GM12865 (cell line): Measurements from ENCODE around the gene PUSL1.

Source experiments
- DNase-seq: peaks from one replicate; pipeline ENCODE4 v3.0.0; 2010; ENCODE audit warnings: low read depth
- H3K4me3 ChIP-seq: 2 replicates; pipeline ENCODE4 v1.5.1; 2011; ENCODE audit warnings: mild to moderate bottlenecking, low read depth, low read length, control low read depth
- TF ChIP-seq, protein P1 (sequence below): IDR thresholded peaks from 2 replicates; pipeline ENCODE4 v1.5.1; 2011; ENCODE audit warnings: low read length, control low read depth, low read depth, inconsistent platforms; ENCODE audit not compliant: insufficient read depth; ENCODE audit errors: missing control alignments

PUSL1 gene

GRCh38 chr1:1307923-1308755, at the start of gene PUSL1, which contains the start of gene ACAP3:
PUSL1 (plus strand) TSS chr1:1308597; CDS start chr1:1308644, 47 bp downstream.
ACAP3 (minus strand) TSS chr1:1307930; CDS start chr1:1307815, 115 bp downstream.
- DNase-seq = peak; percentile 97
- TF ChIP-seq, protein P1, sequence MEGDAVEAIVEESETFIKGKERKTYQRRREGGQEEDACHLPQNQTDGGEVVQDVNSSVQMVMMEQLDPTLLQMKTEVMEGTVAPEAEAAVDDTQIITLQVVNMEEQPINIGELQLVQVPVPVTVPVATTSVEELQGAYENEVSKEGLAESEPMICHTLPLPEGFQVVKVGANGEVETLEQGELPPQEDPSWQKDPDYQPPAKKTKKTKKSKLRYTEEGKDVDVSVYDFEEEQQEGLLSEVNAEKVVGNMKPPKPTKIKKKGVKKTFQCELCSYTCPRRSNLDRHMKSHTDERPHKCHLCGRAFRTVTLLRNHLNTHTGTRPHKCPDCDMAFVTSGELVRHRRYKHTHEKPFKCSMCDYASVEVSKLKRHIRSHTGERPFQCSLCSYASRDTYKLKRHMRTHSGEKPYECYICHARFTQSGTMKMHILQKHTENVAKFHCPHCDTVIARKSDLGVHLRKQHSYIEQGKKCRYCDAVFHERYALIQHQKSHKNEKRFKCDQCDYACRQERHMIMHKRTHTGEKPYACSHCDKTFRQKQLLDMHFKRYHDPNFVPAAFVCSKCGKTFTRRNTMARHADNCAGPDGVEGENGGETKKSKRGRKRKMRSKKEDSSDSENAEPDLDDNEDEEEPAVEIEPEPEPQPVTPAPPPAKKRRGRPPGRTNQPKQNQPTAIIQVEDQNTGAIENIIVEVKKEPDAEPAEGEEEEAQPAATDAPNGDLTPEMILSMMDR = no peak
- H3K4me3 ChIP-seq = peak within 1 kb of the TSS; percentile 89

DNA sequence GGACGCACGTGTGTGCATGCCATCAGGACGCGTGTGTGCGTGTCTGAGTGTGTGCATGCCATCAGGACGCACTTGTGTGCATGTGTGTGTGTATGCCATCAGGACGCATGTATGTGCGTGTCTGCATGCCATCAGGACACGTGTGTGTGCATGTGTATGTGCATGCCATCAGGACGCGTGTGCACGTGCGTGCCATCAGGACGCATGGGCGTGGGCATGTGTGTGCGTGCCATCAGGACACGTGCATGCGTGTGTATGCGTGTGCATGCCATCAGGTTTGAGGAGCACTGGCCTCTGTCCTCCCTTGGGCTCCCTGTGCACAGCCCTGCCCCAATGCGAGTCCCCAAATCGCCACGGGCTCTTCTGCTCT, 49.3 kb upstream of the PUSL1 start:
- TF ChIP-seq, protein P1 = no peak
- H3K4me3 ChIP-seq = no peak overlapping the region
- no peak for DNase-seq

DNA sequence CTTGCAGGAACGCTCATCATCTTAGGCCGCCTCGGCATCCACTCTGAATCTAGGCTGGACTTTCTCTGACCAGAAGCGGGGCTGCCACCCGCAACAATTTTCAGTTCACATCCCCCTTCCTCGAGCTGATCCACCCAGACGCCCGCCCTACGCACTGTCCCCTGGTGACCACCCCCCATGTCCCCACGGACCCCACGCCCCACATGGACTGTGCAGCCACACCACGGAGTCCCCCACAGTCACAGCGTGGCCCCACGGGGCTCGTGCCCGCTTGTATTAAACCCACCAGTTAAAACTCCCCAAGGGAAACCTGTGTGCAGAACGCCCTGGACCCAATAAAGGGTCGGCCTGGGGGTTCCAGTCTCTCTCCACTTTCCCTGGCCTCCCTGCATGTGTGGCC, 48.9 kb upstream of the PUSL1 start:
- no peak overlapping the region for H3K4me3 ChIP-seq
- no peak for DNase-seq
- TF ChIP-seq, protein P1 = no peak

- DNase-seq = no peak
- H3K4me3 ChIP-seq = no peak overlapping the region
Measured at GRCh38 chr1:1259951-1260600, 48.3 kb upstream of the PUSL1 start.

DNA sequence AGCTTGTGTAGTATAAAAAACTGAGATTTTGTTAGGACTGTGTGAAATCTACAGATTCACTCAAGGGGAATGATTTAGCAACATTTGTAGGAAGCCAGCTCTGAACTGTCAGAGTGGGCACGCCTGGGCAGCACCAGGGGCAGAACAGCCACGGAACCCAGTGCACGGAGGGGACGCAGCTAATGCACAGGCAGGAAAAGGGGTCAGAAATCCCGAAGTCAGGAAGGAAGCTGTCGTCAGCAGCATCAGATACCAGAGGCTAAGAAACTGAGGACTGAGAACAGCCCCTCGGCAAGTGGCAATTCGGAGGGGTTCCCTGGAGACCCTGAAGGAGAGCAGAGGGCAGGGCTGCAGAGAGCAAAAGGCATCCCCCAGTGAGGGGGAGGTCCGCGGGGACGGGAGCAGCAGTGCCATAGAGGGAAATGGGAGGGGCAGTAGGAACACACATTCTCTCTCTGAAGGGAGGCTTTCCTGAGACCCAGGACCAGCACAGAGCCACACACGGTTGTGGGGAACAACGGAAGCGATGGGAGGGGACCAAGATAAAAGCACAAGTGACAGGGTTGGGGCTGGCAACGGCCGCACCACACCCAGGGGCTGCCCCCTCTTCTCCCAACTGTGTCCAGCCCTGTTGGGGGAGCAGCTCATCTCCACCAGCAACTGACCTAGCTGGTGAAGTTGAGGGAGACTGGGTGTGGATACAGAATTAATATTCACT, 47.4 kb upstream of the PUSL1 start:
- H3K4me3 ChIP-seq = no peak overlapping the region
- TF ChIP-seq, protein P1 = no peak
- DNase-seq = no peak

More at GRCh38 chr1:1259951-1260600, 48.3 kb upstream of the PUSL1 start:
- TF ChIP-seq, protein P1 = no peak

GRCh38 chr1:1262071-1262470, 46.3 kb upstream of the PUSL1 start:
- TF ChIP-seq, protein P1 = no peak
- H3K4me3 ChIP-seq = no peak overlapping the region
- DNase-seq = no peak
